Neural progenitor cell (in vitro differentiated cells): ENCODE results near the gene GJB3.

Experiments
- CTCF ChIP-seq: fragments of 200-600 bp; sonication (generic); IDR thresholded peaks from 2 replicates; pipeline ENCODE4 v1.5.1; 2017; ENCODE audit warnings: antibody characterized with exemption, mild to moderate bottlenecking
- EZH2phosphoT487 ChIP-seq: fragments of 200-600 bp; sonication (generic); IDR thresholded peaks from 2 replicates; pipeline ENCODE4 v1.6.1; 2017; ENCODE audit warnings: antibody characterized with exemption

- no peak for TF ChIP-seq CTCF
- TF ChIP-seq EZH2phosphoT487, result no peak
These were observed 43.9 kb downstream of the GJB3 start for GRCh38 chr1:34824817-34825454.
